GM21423 (cell line): ENCODE measurements around the gene AGPS.

ENCODE experiments used
- ATAC-seq: cut with Tn5 transposase; IDR thresholded peaks from one replicate; pipeline ENCODE4 v1.9.1; 2021; ENCODE audit warnings: mild to moderate bottlenecking, moderate library complexity; ENCODE audit not compliant: unreplicated experiment

AGPS gene

DNA sequence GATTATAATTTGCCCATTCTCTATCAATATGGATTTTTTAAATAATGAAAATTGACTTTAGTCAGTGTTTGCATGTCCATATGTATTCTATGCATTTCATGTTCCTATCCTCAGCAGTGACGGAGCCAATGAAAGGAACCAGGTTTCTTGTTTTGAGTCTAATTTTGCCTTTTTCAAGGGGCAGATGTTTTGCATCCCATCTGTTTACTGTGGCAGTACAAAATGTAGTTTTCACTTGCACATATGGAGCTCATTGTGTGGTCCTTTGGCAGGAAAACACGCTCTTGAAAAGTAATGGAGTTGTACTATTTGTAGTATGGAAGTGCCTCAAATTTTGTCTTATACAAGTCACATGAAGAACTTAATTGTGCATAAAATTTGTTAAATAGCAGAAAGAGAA lies 127.8 kb downstream of the AGPS start:
- no peak for ATAC-seq

- ATAC-seq, result no peak
Observed at GRCh38 chr2:177523781-177524180, 131.2 kb downstream of the AGPS start.

GRCh38 chr2:177525351-177525924 lies 132.9 kb downstream of the AGPS start:
- ATAC-seq, result no peak

DNA sequence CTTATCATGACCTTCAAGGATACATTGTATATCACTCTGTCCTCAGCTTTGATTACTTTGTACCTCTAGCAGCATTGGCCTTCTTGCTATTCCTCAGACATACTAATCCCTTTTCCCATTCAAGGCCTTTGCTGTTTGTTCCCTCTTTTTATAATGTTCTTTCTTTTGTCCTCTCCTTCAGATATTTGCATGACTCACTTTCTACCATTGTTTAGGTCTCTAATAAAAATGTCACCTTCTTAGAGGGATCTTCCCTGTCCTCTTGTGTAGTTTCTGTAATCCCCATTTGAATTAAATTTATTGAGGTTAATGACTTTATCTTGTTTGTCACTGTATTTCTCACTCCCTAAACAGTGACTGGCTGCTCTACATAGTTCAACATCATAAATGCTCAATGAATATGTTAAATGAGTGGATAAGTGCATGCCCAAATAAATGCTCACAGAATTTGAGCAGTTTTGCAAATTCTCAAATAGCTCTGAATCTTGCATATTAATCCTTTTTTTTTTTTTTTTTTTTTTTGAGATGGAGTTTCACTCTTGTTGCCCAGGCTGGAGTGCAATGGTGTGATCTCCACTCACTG lies 135.9 kb downstream of the AGPS start:
- no peak for ATAC-seq

DNA sequence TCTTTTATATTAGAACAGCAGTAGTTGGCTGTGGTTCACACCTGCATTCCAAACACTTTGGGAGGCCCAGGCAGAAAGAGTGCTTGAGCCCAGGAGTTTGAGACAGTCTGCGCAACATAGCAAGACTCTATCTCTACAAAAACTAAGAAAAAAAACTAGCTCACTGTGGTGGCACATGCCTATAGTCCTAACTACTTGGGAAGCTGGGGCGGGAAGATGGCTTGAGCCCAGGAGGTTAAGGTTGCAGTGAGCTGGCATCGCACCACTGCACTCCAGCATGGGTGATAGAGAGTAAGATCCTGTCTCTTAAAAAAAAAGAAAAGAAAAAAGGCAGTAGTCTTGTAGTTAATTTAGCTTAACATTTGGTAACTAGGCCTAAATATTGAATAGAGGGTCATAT lies 136.6 kb downstream of the AGPS start:
- no peak for ATAC-seq

- ATAC-seq, result no peak
Observed at GRCh38 chr2:177530561-177530960, 138.0 kb downstream of the AGPS start.

- ATAC-seq, result no peak
Observed at GRCh38 chr2:177531706-177532105, 139.1 kb downstream of the AGPS start.

- ATAC-seq, result no peak
Observed at GRCh38 chr2:177532567-177532966, 140.0 kb downstream of the AGPS start.

DNA sequence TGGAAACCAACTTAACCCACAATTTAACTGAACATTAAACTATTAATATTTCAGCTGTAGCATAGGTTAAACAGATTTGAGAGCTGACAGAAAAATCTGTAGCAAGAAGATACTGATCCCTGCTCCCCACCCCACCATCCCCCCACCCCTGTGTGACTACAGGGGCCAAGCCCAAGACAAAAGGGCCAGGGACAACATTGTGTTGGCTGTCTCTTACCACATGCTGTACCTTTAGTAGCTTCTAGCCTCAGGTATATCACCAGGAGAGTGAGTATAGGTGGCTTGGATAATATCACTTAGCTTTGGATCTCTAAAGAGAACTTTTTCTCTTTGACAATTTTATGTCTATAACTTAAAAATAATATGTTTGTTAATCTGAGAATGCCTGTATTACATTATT lies 140.7 kb downstream of the AGPS start:
- ATAC-seq, result no peak

GRCh38 chr2:177535000-177535399 lies 142.4 kb downstream of the AGPS start:
- ATAC-seq, result no peak

DNA sequence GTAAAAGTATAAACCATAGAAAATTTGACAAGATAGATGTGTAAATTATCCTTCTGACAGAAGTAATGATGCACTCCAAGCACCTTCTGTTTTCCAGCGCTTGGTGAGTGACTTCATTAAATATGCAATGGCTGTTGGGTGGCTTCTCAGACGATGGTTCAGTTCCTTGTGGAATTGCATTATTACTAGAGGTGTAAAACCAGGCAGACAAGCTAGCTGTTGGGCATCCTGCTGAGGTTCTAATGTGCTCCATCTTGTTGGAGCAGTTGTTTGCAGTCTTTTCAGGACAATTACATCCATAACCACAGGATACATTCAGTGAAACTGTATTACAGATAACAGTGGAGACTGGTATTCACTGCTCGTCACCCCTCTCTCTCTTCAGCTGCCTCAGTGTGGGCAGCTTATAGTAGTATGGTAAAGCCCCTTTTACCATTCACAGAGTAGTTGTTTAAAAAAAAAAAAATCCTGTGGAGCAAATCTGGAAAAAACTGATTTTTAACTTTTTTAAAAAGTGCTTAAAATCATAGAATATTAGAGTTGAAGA lies 143.5 kb downstream of the AGPS start:
- no peak for ATAC-seq

DNA sequence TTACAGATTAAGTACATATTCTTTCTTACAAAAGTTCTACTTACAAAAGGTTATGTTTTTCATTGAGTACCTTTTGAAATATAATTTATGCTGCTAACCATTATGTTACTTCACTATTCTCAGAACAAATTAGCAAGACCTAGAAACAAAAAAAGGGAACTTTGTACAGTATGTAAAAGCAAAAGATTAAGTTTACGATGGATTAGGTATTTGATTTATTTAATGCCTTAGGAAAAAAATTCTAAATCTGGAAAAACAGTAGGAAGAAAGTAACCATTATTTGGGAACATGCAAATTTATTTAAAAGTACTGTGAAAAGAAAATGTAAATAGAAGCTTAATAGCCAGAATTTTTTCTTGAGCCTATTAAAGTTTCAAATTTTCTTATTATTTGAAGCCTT lies 144.6 kb downstream of the AGPS start:
- no peak for ATAC-seq

GRCh38 chr2:177537636-177538035 lies 145.1 kb downstream of the AGPS start:
- no peak for ATAC-seq

DNA sequence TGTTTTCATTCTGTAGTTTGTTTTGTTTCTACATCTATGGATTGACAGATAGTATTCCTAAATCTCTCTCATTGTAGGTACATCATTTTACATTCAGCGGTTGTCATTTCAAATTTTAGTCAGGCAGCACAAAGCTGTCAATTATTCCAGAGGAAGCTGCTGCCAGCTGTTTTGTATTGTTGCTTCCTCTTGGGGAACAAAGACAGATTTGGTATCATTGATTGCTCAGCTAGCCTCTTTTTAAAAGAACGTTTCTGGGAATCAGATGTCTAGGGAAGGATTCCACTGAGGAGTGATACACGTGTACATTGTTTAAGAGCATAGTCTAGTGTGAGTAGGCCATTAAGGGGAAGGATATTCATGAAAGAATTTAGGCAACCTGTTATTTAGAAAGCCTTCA lies 145.8 kb downstream of the AGPS start:
- ATAC-seq, result no peak

DNA sequence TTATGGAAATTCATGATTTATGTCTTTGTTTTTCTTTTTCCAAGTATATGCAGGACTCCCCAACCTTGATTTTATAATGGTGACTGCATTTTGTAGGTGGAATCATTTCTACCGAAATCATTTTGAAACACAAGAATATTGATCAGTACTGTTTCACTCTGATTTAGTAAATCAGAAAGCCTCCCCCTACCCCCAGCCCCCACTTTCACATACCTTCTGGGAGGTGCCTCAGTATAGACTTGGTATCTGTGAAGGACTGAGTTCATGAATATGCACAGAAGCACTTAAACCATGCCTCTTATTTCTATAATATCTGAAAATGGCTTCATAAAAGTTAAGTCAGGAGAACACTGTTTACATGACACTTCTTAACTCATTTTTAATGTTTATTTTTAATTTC lies 147.7 kb downstream of the AGPS start:
- no peak for ATAC-seq

- ATAC-seq, result no peak
Observed at GRCh38 chr2:177541258-177541991, 148.9 kb downstream of the AGPS start.

- no peak for ATAC-seq
Observed at GRCh38 chr2:177542396-177542795, 149.8 kb downstream of the AGPS start.

DNA sequence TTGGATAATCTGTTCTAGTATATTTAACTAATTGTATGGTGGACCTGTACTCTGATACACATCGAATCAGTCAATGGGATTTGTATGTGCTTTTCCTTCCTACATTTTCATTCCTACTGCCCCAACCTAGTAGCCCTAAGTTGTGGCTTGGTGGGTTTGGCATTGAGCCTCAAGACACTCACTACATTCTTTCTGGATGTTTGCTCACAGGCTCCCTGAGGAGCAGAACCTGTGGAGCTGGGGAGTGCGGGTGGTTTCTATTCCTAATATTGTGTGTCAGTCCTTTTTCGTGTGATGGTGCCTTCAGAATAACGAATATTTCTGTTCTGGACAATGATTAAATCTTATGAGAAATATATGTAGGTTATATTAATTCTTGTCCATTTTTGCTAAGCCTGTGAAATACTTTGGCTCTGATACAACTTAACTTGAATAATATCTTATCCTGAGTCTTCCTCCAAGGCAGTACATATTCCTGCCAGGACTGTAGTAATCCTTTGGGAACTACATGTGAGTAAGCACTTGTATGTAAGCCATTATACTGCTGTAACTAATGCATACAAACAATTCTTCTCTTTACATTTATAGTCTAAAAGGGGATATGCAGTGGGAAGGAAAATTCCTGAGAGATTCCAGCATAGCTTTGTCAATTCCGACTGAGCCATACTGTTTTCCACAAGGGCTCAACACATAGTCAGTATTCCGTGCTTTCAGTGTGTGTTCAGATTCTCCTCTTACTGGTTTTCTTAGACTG lies 150.6 kb downstream of the AGPS start:
- ATAC-seq, result no peak

GRCh38 chr2:177545143-177545542 lies 152.6 kb downstream of the AGPS start:
- ATAC-seq, result no peak

DNA sequence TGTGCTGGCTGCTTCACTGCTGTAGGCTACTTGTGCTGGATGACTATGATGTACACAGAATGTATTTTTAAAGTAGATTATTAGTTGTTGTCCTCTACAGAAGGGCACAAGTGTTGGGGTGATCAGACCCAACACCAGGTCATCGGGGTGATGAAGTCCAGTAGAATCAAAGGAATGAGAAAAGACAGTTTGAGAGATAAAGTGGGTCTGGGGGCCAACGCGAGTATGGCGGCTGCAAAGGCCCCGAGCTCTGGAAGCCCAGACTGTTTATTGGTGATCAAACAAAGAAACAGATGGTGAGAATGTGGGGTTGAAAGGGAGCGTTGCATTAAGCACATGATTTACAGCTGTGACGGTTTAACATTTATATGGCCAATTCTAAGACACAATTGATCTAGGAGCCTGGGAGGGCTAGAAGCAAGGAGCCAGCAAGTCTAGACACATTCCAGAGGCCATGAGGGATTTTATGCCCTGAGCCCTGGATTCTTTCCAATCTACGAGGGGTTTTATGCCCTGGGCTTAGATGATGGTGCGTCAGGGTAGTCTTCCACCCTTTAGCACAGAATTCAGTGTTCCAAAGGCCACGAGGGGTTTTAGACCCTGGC lies 153.5 kb downstream of the AGPS start:
- ATAC-seq, result no peak

GRCh38 chr2:177547122-177547521 lies 154.5 kb downstream of the AGPS start:
- ATAC-seq, result peak; percentile 88
